ENCODE measurements around the gene PPIL1. TPM values are rescaled to one million over a fixed set of nuclear protein-coding genes. Genes with fewer than 3 reads are reported as not detected.

The PPIL1 gene
- total RNA-seq, 1 donor from 2014 or later = 21.2 TPM

- no peak for DNase-seq (ENCODE audit: low spot score)
These were observed 37.6 kb downstream of the PPIL1 start for GRCh38 chr6:36837022-36837339.

GRCh38 chr6:36836111-36837021, 38.2 kb downstream of the PPIL1 start:
- no peak for DNase-seq (ENCODE audit: low spot score)

DNA sequence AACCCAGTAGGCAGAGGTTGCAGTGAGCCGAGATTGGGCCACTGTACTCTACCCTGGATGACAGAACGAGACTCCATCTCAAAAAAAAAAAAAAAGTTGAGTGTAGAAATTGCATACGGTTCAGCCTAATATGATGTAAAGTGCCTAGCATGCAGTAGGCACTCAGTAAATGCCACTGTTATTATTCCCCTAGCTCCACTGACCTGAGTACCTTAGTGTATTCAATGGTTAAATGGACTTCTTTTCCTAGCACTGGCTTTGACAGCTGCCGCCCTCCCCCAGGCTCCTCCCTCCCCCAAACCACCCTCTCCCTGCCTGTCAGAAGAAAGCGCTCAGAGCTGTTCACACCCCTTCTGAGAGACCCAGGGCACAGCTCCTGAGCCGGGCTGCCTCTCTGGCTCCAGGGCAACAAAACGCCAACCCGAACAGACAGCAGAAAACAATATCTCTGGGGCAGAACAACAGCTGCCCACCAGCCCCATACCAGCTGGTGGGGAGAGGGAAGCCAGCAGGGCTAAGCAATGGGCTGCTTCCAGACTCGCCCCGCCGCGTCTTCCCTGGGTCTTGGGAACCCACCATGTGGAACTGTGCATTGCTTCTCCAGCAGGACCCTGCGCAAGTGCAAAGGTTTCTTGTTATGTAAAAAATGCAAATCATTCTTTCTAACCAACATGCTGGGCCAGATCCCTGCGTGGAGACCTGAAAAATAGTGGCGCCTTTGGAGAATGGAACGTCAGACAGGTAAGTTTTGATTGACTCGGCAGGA, 39.8 kb downstream of the PPIL1 start:
- DNase-seq (ENCODE audit: low spot score) = no peak

GRCh38 chr6:36833182-36833789, 41.3 kb downstream of the PPIL1 start:
- DNase-seq (ENCODE audit: low spot score) = no peak

DNA sequence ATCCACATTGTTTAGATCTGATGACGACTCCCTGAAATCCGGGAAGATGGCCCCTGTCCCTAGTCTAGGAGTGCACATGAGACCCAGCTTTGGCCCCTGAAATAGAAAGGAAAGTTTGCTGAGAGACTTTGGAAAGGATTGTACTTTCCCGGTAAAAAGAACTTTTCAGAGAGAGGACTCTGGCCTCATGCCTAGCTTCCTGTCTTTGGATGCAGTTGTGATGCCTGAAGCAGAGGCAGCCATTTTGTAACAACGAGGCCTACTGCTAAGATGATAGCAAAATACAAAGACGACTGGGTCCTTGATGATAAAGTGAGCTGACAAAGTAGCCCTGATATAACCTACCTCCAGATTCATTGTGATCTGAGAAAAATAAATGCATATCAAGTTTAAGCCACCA, 42.3 kb downstream of the PPIL1 start:
- no peak for DNase-seq (ENCODE audit: low spot score)

DNA sequence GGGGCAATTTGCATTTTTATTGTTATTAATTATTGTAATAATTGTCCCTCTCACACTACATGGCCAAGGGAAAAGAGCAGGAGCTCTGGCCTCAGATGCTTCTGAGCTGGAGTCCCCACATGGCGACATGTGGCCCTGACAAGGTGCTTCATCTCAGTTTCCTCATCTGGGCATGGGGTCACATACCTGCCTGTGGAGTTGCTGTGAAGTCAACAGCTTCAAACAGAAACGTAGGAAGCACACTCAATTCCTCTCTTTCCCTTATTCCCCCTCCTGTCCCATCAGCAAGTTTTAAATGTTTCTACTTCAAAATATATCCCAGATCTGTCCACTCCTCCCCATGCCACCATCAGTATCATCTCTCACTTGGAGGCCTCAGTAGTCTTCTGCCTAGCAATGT, 44.0 kb downstream of the PPIL1 start:
- no peak for DNase-seq (ENCODE audit: low spot score)

DNA sequence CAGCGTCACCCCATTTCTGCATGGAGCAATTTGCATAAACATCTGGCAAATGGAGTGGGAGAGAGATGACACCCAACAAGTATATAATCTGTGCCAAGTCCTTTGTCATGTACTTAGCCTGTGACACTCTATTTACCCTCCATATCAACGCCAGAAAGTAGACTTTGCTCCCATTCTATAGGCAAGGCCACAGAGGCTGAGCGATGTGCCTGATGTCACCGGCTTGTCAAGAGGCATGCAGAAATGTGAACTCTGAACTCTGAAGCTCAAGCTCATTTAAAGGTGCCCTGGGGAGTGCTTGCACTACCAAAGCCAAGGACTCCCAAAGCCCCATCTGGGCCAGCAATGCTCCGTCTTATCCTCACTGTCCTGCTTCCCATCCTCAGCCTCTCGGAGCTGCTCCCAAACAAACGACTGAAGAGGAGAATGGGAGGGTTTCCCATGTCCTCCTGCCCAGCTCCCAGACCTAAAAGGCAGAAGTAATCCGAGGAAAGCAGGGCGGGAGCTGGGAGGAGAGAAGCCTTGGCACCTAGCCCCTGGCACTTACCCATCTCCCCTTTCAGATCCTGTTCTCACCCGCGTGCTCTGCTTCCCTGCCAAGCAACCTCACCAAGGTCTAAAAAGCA, 44.6 kb downstream of the PPIL1 start:
- no peak for DNase-seq (ENCODE audit: low spot score)

DNA sequence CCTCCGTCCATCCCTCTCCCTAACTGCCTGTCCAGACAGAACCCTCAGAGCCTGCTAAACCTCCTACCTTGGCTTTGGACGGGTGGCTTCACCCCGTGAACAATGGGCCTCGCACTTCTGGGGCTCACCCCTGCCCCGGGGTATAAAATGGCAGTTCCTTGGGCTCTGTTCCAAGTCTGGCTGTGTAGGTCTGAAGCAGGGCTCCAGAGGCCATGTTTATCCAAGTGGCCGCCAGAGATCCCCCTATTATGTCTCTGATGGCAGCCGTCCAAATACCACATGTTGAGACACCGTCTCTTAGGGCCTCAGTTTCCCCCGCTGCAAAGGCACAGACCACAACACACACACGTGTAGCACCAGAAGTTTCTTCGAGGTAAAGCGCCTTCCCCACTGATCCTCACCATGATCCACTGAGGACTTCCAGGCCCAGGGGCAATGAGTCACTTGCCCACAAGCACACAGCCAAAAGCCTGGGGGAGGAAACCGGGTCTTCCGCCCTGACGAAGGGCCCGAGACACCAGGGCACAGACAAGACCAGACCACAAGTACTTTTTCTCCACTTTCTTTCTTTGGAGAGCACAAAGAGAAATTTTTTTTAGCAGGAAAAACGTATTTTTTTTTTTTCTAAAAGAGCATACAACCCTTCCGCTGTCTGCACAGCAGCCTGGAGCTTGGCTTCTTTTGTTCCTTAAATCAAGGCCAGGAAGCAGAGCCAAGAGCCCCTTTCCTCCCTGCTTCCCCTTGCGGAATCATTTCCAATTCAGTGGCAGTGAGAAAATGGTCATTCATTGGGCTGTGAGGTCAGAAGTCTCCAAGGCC, 47.1 kb downstream of the PPIL1 start:
- no peak for DNase-seq (ENCODE audit: low spot score)

DNA sequence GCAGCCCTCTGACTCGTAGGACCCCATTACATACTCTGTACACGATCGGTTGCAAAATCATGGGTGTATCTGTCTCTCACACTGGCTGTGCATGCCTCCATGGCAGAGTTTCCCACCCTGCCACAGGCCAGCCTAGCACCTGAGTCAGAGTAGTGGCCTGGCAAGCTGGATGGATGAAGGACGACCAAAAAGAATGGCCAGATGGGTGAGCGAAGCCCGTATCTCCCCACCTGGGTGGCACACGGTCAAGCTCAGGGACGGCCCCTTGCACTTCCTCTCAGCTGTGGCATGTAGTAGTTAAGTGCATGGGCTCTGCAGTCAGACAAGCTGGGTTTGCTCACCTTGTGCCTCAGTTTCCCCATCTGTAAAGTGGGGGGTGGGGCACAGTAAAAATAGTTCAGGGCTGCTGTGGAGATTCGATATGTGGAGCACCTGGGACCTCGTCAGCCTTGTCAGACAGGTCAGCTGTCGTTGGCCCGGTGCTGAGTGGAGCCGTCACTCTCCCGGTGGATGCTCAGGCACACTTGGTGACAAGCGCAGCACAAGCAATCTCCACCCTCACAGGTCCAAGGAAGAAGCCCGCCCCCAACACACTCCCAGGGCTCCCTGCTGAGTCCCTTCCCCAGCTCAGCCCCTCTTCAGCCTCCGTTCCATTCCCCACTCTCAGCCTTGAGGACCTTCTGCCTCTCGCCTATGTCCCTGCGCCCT, 47.9 kb downstream of the PPIL1 start:
- no peak for DNase-seq (ENCODE audit: low spot score)

- no peak for DNase-seq (ENCODE audit: low spot score)
These were observed 48.6 kb downstream of the PPIL1 start for GRCh38 chr6:36825994-36826393.

- DNase-seq (ENCODE audit: low spot score) = no peak
These were observed 49.2 kb downstream of the PPIL1 start for GRCh38 chr6:36825452-36825851.

GRCh38 chr6:36824253-36824652, 50.4 kb downstream of the PPIL1 start:
- no peak for DNase-seq (ENCODE audit: low spot score)

- no peak for DNase-seq (ENCODE audit: low spot score)
These were observed 51.0 kb downstream of the PPIL1 start for GRCh38 chr6:36823421-36824096.

DNA sequence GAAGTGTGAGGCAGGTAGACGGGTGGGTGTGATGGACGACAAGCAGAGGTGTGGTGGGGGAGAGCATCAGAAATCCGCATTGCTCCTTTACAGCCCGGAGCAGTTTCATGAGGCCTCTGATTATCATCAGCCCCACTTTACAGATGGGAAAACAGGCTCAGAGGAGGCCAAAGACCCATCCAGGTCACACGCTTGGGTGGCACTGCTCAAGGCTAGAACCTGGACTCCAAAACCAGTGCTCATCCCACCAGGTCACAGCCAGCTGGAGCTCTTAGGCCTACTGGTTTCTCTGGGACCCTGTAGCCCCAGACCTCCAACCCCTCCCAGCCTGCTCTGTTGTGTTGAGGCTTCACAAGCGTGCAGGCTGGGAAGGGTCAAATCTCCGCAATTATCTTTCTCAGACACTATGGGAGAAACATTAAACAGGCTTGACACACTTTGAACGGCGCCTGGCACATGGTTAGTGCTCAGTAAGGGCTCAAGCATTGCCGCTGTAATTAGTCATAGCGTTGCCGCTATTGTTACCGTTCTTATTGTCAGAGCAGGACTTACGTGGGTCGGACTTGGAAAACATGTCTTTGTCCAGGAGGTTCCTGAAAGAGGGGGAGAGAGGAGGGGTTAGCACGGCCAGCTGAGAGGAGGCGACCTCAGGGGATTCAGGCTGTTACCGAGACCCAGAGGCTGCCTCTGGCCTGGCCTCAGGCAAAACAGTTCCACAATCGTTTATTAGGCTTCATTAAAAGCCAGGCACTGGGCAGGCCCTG, 51.9 kb downstream of the PPIL1 start:
- DNase-seq (ENCODE audit: low spot score) = no peak

- DNase-seq (ENCODE audit: low spot score) = no peak
These were observed 52.8 kb downstream of the PPIL1 start for GRCh38 chr6:36821581-36822335.

GRCh38 chr6:36820700-36821580, 53.7 kb downstream of the PPIL1 start:
- DNase-seq (ENCODE audit: low spot score) = no peak

DNA sequence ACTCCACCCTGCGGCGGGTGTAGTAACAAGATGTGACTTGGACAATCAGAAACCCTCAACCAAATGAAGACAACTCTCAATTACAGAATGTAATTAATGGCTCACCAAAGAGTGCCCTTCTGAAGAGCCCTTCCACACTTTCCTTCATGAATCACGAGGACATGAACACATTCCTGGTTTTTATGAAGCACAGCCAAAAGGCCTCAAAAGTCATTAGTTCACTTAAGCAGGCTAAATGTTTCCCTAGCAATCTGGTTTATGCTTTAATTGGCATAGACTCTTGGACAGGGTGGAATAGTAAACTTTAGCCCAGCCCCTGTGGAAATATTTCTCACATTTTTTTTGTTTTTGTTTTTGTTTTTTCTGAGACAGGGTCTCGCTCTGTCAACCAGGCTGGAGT, 55.8 kb downstream of the PPIL1 start:
- DNase-seq (ENCODE audit: low spot score) = no peak

All from mesenteric fat pad (tissue), 1 donor.